Measurements from ENCODE around the gene KLK7. TPM values are rescaled to one million over a fixed set of nuclear protein-coding genes. Genes with fewer than 3 reads are reported as not detected.
A peak's percentile ranks its signal among the peaks of the same experiment; 100 is the strongest.

Gene KLK7
- not detected in 2 replicates for total RNA-seq
- not detected for polyA plus RNA-seq (2012)

- DNase-seq (ENCODE audit: low read depth) = no peak
Measured at GRCh38 chr19:50983625-50984292, at the start of gene KLK7. KLK7 (minus strand) TSS chr19:50983917; CDS start chr19:50982399, 1,518 bp downstream.

- no peak for DNase-seq (ENCODE audit: low read depth)
Measured at GRCh38 chr19:51031880-51032225, 48.1 kb upstream of the KLK7 start.

- DNase-seq (ENCODE audit: low read depth) = no peak
Measured at GRCh38 chr19:51031220-51031879, 47.6 kb upstream of the KLK7 start.

- DNase-seq (ENCODE audit: low read depth) = no peak
Measured at GRCh38 chr19:51030631-51031030, 46.9 kb upstream of the KLK7 start.

GRCh38 chr19:51029718-51030117 is 46.0 kb upstream of the KLK7 start:
- no peak for DNase-seq (ENCODE audit: low read depth)

GRCh38 chr19:51027873-51028272 is 44.2 kb upstream of the KLK7 start:
- no peak for DNase-seq (ENCODE audit: low read depth)

- DNase-seq (ENCODE audit: low read depth) = no peak
Measured at GRCh38 chr19:51027126-51027806, 43.5 kb upstream of the KLK7 start.

- no peak for DNase-seq (ENCODE audit: low read depth)
Measured at GRCh38 chr19:51026554-51026831, 42.8 kb upstream of the KLK7 start, which contains the start of gene KLK11. KLK11 (minus strand) TSS chr19:51026616; CDS start chr19:51025631, 985 bp downstream.

GRCh38 chr19:51025809-51026553 is 42.3 kb upstream of the KLK7 start:
- no peak for DNase-seq (ENCODE audit: low read depth)

- DNase-seq (ENCODE audit: low read depth) = no peak
Measured at GRCh38 chr19:51025401-51025800, 41.7 kb upstream of the KLK7 start.

- DNase-seq (ENCODE audit: low read depth) = no peak
Measured at GRCh38 chr19:51024924-51025323, 41.2 kb upstream of the KLK7 start.

- DNase-seq (ENCODE audit: low read depth) = no peak
Measured at GRCh38 chr19:51023946-51024345, 40.2 kb upstream of the KLK7 start.

- DNase-seq (ENCODE audit: low read depth) = no peak
Measured at GRCh38 chr19:51022526-51022925, 38.8 kb upstream of the KLK7 start.

- DNase-seq (ENCODE audit: low read depth) = peak; percentile 44
Measured at GRCh38 chr19:51020988-51021651, 37.4 kb upstream of the KLK7 start.

- no peak for DNase-seq (ENCODE audit: low read depth)
Measured at GRCh38 chr19:51019544-51019925, 35.8 kb upstream of the KLK7 start, which contains the start of gene KLK10. KLK10 (minus strand) TSS chr19:51019709; CDS start chr19:51019130, 579 bp downstream.

- DNase-seq (ENCODE audit: low read depth) = no peak
Measured at GRCh38 chr19:51018745-51019543, 35.2 kb upstream of the KLK7 start.

- DNase-seq (ENCODE audit: low read depth) = peak; percentile 7
Measured at GRCh38 chr19:51016798-51017683, 33.3 kb upstream of the KLK7 start.

- DNase-seq (ENCODE audit: low read depth) = no peak
Measured at GRCh38 chr19:51015691-51016267, 32.1 kb upstream of the KLK7 start.

GRCh38 chr19:51014242-51014641 is 30.5 kb upstream of the KLK7 start:
- DNase-seq (ENCODE audit: low read depth) = no peak
